ENCODE data around the gene IFI27L2. TPM values are rescaled to one million over a fixed set of nuclear protein-coding genes. Genes with fewer than 3 reads are reported as not detected.

IFI27L2 gene
- total RNA-seq, 3 donors from 2014 or later: 74.2 to 98.8 (median 92.1) TPM

GRCh38 chr14:94174604-94175010 lies 45.2 kb upstream of the IFI27L2 start:
- intact Hi-C loops (cut with DNase I; ENCODE audit: low total_unique reads): no loop called here
- peaks cover 5 to 6% of the 10 kb centered on the region in 2 donors for H3K4me1 ChIP-seq
- no peak for DNase-seq (ENCODE audit: low spot score in 2 of 2)
- peak overlapping the region; percentile 53 to 85 (median 66) for H3K4me3 ChIP-seq
- no peaks in the 10 kb centered on the region for H3K9me3 ChIP-seq
- peak overlapping the region in 1 of 2 donors; percentile 17 for H3K27ac ChIP-seq
- no peaks in the 10 kb centered on the region for H3K36me3 ChIP-seq
- TF ChIP-seq POLR2AphosphoS5 (IDR thresholded peaks at IDR 0.05) (no peak), POLR2A (IDR thresholded peaks at IDR 0.05) (no peak), CTCF (IDR thresholded peaks at IDR 0.05) (no peak)
- peaks cover 0 to 15% of the 10 kb centered on the region in 2 donors for H3K27me3 ChIP-seq

GRCh38 chr14:94173885-94174603 lies 44.6 kb upstream of the IFI27L2 start, which contains the start of gene PPP4R4:
Gene PPP4R4 (plus strand): TSS chr14:94174322. CDS start chr14:94174466, 144 bp downstream.
- TF ChIP-seq POLR2A (IDR thresholded peaks at IDR 0.05): no peak
- no peak for TF ChIP-seq POLR2AphosphoS5 (IDR thresholded peaks at IDR 0.05)
- no peak for TF ChIP-seq CTCF (IDR thresholded peaks at IDR 0.05)
- H3K27ac ChIP-seq: peak within 1 kb of the TSS; percentile 50 to 68
- no peaks in the 10 kb centered on the region for H3K36me3 ChIP-seq
- no peaks in the 10 kb centered on the region for H3K9me3 ChIP-seq
- peaks cover 0 to 12% of the 10 kb centered on the region in 2 donors for H3K27me3 ChIP-seq
- DNase-seq (ENCODE audit: low spot score in 2 of 2): peak; percentile 64 to 79
- H3K4me3 ChIP-seq: peak within 1 kb of the TSS; percentile 53 to 85 (median 66)
- intact Hi-C loops (cut with DNase I; ENCODE audit: low total_unique reads): no loop called here
- H3K4me1 ChIP-seq: peaks cover 5 to 6% of the 10 kb centered on the region in 2 donors

GRCh38 chr14:94173471-94173884 lies 44.1 kb upstream of the IFI27L2 start:
- peaks cover 0 to 11% of the 10 kb centered on the region in 2 donors for H3K27me3 ChIP-seq
- H3K4me1 ChIP-seq: peaks cover 5 to 6% of the 10 kb centered on the region in 2 donors
- no peak for DNase-seq (ENCODE audit: low spot score in 2 of 2)
- no peaks in the 10 kb centered on the region for H3K36me3 ChIP-seq
- H3K9me3 ChIP-seq: no peaks in the 10 kb centered on the region
- intact Hi-C loops (cut with DNase I; ENCODE audit: low total_unique reads): no loop called here
- H3K4me3 ChIP-seq: peak overlapping the region; percentile 53 to 85 (median 66)
- peak overlapping the region; percentile 50 to 68 for H3K27ac ChIP-seq
- TF ChIP-seq CTCF (IDR thresholded peaks at IDR 0.05): no peak
- no peak for TF ChIP-seq POLR2A (IDR thresholded peaks at IDR 0.05)
- TF ChIP-seq POLR2AphosphoS5 (IDR thresholded peaks at IDR 0.05): no peak

GRCh38 chr14:94172545-94172944 lies 43.1 kb upstream of the IFI27L2 start:
- no peak for TF ChIP-seq POLR2A (IDR thresholded peaks at IDR 0.05)
- TF ChIP-seq POLR2AphosphoS5 (IDR thresholded peaks at IDR 0.05): no peak
- TF ChIP-seq CTCF (IDR thresholded peaks at IDR 0.05): no peak
- intact Hi-C loops (cut with DNase I; ENCODE audit: low total_unique reads): no loop called here
- no peaks in the 10 kb centered on the region for H3K36me3 ChIP-seq
- no peak overlapping the region for H3K27ac ChIP-seq
- H3K27me3 ChIP-seq: peaks cover 0 to 11% of the 10 kb centered on the region in 2 donors
- no peaks in the 10 kb centered on the region for H3K9me3 ChIP-seq
- no peak for DNase-seq (ENCODE audit: low spot score in 2 of 2)
- H3K4me3 ChIP-seq: no peak overlapping the region
- peaks cover 5 to 6% of the 10 kb centered on the region in 2 donors for H3K4me1 ChIP-seq

GRCh38 chr14:94171208-94171607 lies 41.8 kb upstream of the IFI27L2 start:
- Histone ChIP-seq H3K27me3 (peaks cover 0 to 13% of the 10 kb centered on the region in 2 donors), H3K4me1 (peaks cover 5 to 6% of the 10 kb centered on the region in 2 donors), H3K27ac (no peak overlapping the region), H3K4me3 (no peak overlapping the region), H3K9me3 (no peaks in the 10 kb centered on the region), H3K36me3 (no peaks in the 10 kb centered on the region)
- TF ChIP-seq POLR2AphosphoS5 (IDR thresholded peaks at IDR 0.05) (no peak), POLR2A (IDR thresholded peaks at IDR 0.05) (no peak), CTCF (IDR thresholded peaks at IDR 0.05) (no peak)
- intact Hi-C loops (cut with DNase I; ENCODE audit: low total_unique reads): no loop called here
- no peak for DNase-seq (ENCODE audit: low spot score in 2 of 2)
